Kidney epithelial cell (primary cell): ENCODE data around the gene CHST9. TPM values are rescaled to one million over a fixed set of nuclear protein-coding genes. Genes with fewer than 3 reads are reported as not detected.

Experiments used
- DNase-seq: peaks from one replicate; pipeline ENCODE4 v3.0.0-alpha.2; 2010; ENCODE audit warnings: low read depth
- H3K27me3 ChIP-seq: 2 replicates; pipeline ENCODE4 v1.6.0; 2011; ENCODE audit warnings: low read length; ENCODE audit not compliant: control insufficient read depth, insufficient read depth
- H3K36me3 ChIP-seq: 2 replicates; pipeline ENCODE4 v1.5.1; 2011; ENCODE audit warnings: low read length; ENCODE audit not compliant: control insufficient read depth, insufficient read depth
- H3K4me3 ChIP-seq: 2 replicates; pipeline ENCODE4 v1.5.1; 2011; ENCODE audit warnings: low read depth, mild to moderate bottlenecking, control low read depth, low read length
- CTCF ChIP-seq: IDR thresholded peaks from 2 replicates; pipeline ENCODE4 v1.5.1; 2011; ENCODE audit warnings: mild to moderate bottlenecking, moderate library complexity, low read length, control low read depth, inconsistent platforms; ENCODE audit not compliant: insufficient read depth, poor library complexity, severe bottlenecking
- total RNA-seq: library from RNA; depleted of rRNA; stranded (reverse); fragments of >200 nt; gene quantifications from 2 replicates; pipeline ENCODE4 v1.2.3, GENCODE V29; 2015

CHST9 gene
- total RNA-seq, 1 donor from 2014 or later: 0.08 TPM

- no peak for DNase-seq
- no peak overlapping the region for H3K4me3 ChIP-seq
- no peaks in the 10 kb centered on the region for H3K27me3 ChIP-seq
- no peaks in the 10 kb centered on the region for H3K36me3 ChIP-seq
- TF ChIP-seq CTCF: no peak
Measured at GRCh38 chr18:27073404-27073830, 111.7 kb downstream of the CHST9 start.

- Histone ChIP-seq H3K36me3 (no peaks in the 10 kb centered on the region), H3K4me3 (no peak overlapping the region), H3K27me3 (no peaks in the 10 kb centered on the region)
- no peak for TF ChIP-seq CTCF
- no peak for DNase-seq
Measured at GRCh38 chr18:27064673-27065072, 120.4 kb downstream of the CHST9 start.

GRCh38 chr18:27062802-27063201 lies 122.3 kb downstream of the CHST9 start:
- TF ChIP-seq CTCF: no peak
- no peaks in the 10 kb centered on the region for H3K36me3 ChIP-seq
- no peaks in the 10 kb centered on the region for H3K27me3 ChIP-seq
- DNase-seq: peak; percentile 44
- H3K4me3 ChIP-seq: no peak overlapping the region

- H3K4me3 ChIP-seq: no peak overlapping the region
- TF ChIP-seq CTCF: no peak
- H3K27me3 ChIP-seq: no peaks in the 10 kb centered on the region
- H3K36me3 ChIP-seq: no peaks in the 10 kb centered on the region
- DNase-seq: no peak
Measured at GRCh38 chr18:27061488-27062095, 123.5 kb downstream of the CHST9 start.

GRCh38 chr18:27057519-27058234 lies 127.4 kb downstream of the CHST9 start:
- DNase-seq: no peak
- TF ChIP-seq CTCF: no peak
- Histone ChIP-seq H3K4me3 (no peak overlapping the region), H3K27me3 (no peaks in the 10 kb centered on the region), H3K36me3 (no peaks in the 10 kb centered on the region)

- DNase-seq: no peak
- H3K27me3 ChIP-seq: no peaks in the 10 kb centered on the region
- TF ChIP-seq CTCF: no peak
- H3K36me3 ChIP-seq: no peaks in the 10 kb centered on the region
- no peak overlapping the region for H3K4me3 ChIP-seq
Measured at GRCh38 chr18:27054926-27055325, 130.2 kb downstream of the CHST9 start.
